HG03108 (cell line): ENCODE results near the gene SPOCK2.
A peak's percentile ranks its signal among the peaks of the same experiment; 100 is the strongest.

Experiments
- ATAC-seq: cut with Tn5 transposase; IDR thresholded peaks from one replicate; pipeline ENCODE4 v1.9.1; 2021; ENCODE audit warnings: moderate library complexity; ENCODE audit not compliant: unreplicated experiment

Gene SPOCK2

DNA sequence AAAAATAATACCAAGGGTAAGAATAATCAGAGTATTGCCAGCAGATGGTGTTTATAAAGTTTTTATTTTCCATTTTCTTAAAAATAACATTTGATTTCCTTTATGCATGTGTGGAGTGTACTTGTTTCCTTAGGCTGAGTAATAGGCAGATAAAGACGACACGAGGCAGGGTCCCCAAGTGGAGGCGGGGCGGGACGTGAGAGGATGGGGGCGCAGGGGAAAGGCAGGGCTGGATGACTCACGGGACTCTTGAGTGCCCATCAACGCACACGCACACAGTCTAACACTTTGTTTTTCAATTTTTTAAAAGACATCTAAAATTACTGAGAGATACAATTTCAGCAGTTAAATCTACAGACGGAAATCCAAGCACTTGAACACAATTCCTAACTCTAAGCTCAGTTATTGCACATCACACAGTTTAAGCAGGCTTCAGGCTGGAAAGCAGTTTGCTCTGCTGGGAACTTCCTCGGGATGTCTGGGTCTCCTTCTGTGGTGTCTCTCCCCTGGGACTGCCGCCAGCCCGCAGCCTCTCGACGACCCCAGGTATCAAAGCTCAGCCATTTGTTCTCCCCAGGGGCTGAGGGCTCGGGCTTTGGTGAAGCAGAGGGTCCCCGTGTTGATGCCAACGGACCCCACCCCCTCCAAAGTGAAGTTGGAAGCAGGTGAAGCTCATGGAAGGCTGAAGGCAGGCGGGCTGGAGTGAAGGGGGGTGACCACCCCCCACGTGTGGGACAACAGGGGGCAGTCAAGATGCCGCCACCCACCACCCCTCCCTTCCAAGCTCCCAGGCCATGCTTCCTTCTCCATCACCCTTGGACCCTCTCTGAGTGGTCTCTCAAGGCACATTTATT lies 29.1 kb downstream of the SPOCK2 start:
- no peak for ATAC-seq

DNA sequence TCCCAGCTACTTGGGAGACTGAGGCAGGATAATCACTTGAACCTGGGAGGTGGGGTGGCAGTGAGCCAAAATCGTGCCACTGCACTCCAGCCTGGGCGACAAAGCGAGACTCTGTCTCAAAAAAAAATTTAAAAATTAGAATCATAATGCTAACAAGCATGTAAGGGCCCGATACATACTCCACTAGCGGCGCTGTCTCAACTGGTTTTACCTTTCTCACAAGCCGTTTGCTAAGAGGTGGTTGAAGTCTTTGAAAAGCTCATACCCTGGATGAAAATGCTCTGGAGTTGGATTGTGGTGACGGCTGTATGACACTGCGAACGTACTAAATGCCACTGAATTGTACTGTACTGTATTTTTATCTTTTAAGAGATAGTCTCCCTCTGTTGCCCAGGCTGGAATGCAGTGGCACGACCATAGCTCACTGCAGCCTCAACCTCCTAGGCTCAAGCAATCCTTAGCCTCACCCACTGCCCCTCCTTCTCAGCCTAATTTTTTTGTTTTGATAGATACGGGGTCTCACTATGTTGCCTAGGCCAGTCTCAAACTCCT lies 29.9 kb downstream of the SPOCK2 start:
- no peak for ATAC-seq

DNA sequence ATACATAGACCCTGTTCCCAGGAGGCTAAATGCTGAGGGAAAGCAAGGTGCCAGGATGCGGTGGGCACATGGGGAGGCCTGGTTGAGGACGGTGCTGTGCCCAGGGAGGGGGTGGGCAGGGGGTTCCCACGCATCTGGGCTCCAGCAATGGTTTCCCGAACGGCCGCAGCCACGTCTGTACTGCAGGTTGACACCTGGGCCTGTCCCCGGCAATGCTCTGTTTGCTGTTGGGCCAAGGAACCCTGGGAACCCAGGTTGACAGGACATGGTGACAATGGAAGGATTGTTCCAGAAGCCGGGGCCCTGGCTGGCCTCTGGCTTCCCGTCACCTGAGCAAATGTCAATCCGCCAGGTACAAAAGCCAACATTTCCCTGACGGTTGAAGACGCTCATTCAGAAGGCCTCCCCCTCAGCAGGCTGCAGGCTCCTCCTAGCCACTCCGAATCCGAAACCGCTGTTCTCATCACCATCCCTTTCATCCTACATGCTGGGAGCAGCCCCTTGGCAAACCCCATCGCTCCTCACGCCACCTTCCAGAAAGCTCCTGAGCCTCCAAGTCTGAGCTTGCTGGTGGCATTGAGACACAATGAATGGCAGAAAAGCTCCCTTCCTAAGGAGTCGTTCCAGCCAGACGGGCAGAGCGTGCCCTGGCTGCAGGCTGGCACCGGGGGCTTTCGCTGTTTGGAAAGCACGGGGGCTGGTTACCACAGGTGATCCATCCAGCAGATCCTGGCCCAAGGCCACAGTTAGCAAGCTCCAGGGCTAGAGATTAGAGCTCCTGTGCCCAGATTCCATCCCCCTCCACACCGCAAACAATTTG lies 31.2 kb downstream of the SPOCK2 start:
- ATAC-seq: no peak

DNA sequence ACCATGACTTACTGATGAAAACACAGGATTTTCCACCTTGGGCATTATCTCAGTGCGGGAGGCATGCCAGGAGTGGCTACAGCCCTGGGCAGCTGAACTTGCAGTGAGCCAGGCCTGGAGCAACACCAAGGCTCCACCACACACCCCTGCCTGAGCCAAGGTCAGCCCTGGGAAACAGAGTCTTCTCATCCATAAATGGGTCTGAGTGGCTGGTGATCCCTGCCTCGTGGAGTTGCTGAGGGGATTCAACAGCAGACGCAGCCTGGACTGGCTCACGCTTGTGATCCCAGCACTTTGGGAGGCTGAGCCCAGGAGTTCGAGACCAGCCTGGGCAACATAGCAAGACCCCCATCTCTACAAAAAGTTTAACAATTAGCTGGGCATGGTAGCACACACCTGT lies 32.2 kb downstream of the SPOCK2 start:
- no peak for ATAC-seq

GRCh38 chr10:72053690-72054089 lies 34.7 kb downstream of the SPOCK2 start:
- no peak for ATAC-seq

DNA sequence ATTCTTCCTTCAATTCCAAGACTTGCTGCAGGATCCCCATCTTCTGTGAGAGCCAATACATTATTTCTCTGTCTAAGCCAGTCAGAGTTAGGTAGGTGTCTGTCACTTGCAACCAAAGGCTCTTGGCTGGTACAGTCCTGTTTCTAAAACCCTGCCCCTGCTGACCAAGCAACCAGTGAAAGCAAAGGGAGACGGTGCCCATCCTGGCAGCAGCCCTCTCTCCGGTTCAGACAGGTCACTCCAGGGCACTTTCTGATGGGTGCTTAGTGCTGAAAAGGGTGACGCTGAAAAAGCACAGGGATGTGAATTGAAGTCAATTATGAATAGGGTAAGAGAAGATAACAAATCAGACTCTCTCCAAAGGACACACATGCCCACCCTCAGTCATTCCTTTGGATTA lies 37.5 kb downstream of the SPOCK2 start:
- ATAC-seq: no peak

DNA sequence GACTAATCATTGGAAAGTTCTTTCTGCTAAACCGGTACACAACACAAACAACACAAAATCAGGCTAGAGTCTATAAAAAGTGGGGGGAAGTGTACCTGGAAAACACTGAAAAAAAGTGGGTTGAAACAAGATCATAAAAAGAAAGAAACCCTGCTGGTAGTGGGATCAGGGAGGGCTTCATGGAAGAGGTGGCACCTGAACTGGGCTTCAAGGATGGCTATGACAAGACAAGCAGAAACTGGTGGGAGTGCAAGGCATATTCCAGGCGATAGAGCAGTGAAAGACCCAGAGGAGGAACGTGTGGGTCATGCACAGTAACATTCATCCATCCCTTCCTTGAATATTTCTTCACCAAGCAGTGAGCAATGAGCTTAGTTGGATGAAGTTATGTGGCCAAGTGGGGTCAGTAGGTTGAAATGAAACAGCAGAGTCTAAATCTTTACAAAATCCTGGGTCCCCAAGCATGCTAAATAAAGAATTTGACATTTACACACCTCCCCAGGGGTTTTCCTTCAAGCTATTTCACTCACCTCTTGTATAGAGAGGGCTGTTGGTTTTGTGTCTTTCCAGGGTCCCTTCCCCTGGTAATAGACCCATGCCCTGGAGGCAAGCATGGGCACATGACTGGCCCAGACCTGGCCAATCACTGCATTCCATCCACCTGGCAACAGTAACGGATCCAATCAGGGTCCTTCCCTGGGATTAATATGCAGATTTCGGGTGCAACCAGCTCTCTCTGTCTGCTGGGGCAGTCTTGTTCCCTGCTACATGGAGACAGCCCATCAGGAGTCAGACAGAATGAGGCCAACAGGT lies 38.2 kb downstream of the SPOCK2 start:
- no peak for ATAC-seq

GRCh38 chr10:72049472-72049871 lies 38.9 kb downstream of the SPOCK2 start:
- no peak for ATAC-seq

- peak; percentile 85 for ATAC-seq
Observed at GRCh38 chr10:72048450-72049124, 39.8 kb downstream of the SPOCK2 start.

GRCh38 chr10:72045586-72045985 lies 42.8 kb downstream of the SPOCK2 start:
- no peak for ATAC-seq

DNA sequence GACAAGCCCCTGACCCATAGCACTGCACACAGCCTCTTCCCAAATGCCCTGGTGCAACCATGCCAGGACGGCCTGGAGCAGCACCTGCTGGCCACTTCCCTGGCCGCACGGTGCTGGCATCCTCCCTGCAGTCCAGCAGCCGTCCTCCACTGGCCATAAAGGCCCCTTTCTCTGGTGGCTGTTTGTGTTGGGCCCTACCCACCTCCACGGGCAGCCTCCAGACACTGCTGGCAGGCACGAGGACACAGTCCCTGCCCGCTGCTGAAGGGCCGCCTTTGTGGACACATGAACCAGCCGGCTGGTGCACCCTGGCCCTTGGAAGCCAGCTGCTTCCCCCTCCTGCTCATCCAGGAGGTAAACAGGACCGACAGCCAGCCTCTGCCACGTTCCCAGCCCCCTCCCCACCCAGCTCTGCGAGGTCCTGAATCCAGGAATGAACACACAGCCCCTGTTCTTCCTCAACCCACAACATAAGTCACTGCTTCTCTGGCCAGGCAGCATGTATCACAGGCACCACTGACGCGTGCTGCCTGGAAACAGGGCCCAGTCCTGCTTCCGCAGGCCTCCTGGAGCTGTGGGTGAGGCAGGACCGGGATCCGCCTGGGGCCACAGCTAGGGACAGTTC lies 43.8 kb downstream of the SPOCK2 start:
- ATAC-seq: no peak

- no peak for ATAC-seq
Observed at GRCh38 chr10:72043016-72043834, 45.1 kb downstream of the SPOCK2 start.

DNA sequence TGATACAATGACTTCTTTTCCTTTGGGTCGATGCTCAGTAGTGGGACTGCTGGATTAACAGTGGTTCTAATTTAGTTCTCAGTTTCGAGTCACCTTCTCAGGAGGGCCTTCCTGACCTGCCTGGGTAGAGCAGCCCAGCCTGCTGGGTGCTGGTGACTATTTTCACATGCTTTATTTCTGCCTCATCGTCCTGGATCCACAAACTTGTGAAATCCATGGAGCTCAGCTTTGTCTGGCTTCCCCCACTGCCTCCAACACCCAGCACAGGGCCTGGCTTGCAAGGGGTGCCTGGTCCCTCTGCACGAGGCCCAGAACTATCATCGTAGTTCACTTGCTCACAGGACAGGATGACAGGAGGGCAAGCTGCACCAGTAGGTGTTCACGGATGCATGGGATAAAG lies 46.9 kb downstream of the SPOCK2 start:
- ATAC-seq: no peak

DNA sequence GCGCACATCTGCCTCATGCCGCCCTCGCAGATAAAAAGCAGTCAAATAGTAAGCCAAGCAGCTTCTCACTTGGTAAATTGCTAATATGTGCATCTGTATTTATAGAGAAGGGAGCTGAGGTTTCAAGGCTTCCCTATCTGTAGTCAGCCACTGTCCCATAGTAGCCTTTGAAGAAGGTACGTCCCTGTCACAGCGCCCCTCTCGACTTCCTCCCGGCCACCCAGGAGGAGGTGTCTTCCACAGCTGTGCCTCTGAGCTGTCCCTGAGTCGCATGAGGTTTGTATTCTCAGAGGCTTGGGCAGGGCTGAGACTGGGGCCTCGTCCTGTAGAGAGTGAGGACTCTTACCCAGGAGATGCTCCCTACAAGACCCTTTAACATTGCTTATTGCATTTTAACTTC lies 49.0 kb downstream of the SPOCK2 start:
- ATAC-seq: no peak

DNA sequence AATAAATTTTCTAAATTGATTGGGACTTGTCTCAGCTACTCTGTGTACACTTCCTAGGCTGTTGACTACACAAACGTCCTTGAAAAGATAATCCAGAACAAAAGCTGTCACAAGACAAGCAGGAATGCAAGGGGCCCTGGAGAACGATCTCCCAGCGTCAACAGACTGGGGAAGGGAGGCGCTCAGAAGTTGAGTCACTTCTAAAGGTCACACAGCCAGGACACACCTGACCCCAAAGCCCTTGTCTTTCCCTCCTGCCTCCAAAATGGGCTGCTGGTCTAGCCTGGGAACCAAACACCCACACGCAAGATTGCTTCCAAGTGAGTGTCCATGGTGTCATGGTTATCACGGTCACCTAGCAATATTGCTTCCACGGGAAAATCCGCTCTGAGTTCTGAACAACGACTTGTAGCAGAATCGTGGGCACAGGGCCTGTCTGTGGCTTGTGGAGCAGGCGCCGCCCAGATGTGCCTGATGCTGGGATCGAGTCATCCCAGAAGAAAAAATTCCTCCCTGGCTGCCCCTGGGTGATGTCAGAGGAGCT lies 49.8 kb downstream of the SPOCK2 start:
- no peak for ATAC-seq

- no peak for ATAC-seq
Observed at GRCh38 chr10:72037811-72038210, 50.5 kb downstream of the SPOCK2 start.

GRCh38 chr10:72037266-72037665 lies 51.1 kb downstream of the SPOCK2 start:
- ATAC-seq: no peak

- no peak for ATAC-seq
Observed at GRCh38 chr10:72035252-72035887, 53.0 kb downstream of the SPOCK2 start.
